Measurements from ENCODE around the gene ADPRHL1.

Gene ADPRHL1

GRCh38 chr13:113485545-113485944 is 32.3 kb upstream of the ADPRHL1 start:
- peaks cover 40% of the 10 kb centered on the region for H3K4me1 Mint-ChIP-seq
- no peaks in the 10 kb centered on the region for H3K27me3 Mint-ChIP-seq (ENCODE audit: low read depth)
- TF ChIP-seq CTCF (IDR thresholded peaks at IDR 0.05; ENCODE audit: unreplicated experiment in 3 of 3): no peak
- no peaks in the 10 kb centered on the region for H3K9me3 Mint-ChIP-seq
- no peak overlapping the region for H3K4me3 Mint-ChIP-seq
- H3K36me3 Mint-ChIP-seq (ENCODE audit: low read depth): peaks cover 1% of the 10 kb centered on the region
- no peak overlapping the region for H3K27ac Mint-ChIP-seq

DNA sequence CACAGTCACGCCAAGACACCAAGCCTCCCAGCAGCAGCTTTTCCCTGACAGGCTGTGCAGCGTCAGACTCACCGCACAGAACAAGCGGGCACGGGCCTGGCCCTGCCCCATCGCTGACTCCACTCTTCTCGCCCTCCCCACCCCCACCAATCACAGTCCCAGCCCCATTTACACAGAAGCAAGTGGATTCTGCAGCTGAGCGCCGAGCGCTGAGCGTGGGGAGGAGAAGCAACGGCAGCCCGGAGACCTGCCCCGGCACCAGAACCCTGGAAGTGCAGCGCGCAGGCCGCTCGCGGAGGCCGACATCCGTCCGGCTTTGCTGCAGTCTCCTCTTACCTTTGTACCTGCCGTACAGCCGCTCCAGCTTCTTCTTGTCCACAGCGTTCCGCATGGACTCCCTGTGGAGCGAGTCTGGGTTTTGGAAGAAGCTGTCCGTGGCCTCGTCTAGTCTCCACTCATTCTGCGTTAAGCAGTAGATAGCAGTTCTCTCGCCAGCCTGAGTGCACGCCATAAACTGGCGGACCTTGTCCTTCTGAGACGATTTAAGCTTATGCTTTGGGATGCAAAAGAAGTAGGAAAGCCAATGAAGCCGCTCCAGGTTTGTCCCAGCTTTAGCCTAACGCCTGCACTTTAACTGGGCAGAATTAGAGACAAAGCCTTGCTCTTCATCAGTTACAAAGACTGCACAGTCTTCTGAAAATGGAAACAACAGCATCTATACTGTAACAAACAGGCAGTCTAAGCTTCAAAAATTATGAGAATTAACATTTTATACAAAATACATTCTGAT is 30.4 kb upstream of the ADPRHL1 start:
- Mint-ChIP-seq H3K4me1 (peaks cover 26% of the 10 kb centered on the region), H3K9me3 (no peaks in the 10 kb centered on the region), H3K27ac (peak overlapping the region in 1 of 3 experiments; percentile 63), H3K4me3 (no peak overlapping the region), H3K36me3 (ENCODE audit: low read depth) (peaks cover 16% of the 10 kb centered on the region), H3K27me3 (ENCODE audit: low read depth) (no peaks in the 10 kb centered on the region)
- TF ChIP-seq CTCF (IDR thresholded peaks at IDR 0.05; ENCODE audit: unreplicated experiment in 3 of 3): no peak

GRCh38 chr13:113483081-113483480 is 29.8 kb upstream of the ADPRHL1 start:
- Mint-ChIP-seq H3K36me3 (ENCODE audit: low read depth) (peaks cover 22% of the 10 kb centered on the region), H3K9me3 (no peaks in the 10 kb centered on the region), H3K4me3 (no peak overlapping the region), H3K27ac (peak overlapping the region in 1 of 3 experiments; percentile 63), H3K4me1 (peaks cover 20% of the 10 kb centered on the region), H3K27me3 (ENCODE audit: low read depth) (no peaks in the 10 kb centered on the region)
- no peak for TF ChIP-seq CTCF (IDR thresholded peaks at IDR 0.05; ENCODE audit: unreplicated experiment in 3 of 3)

GRCh38 chr13:113479179-113479578 is 25.9 kb upstream of the ADPRHL1 start:
- peaks cover 59% of the 10 kb centered on the region for H3K36me3 Mint-ChIP-seq (ENCODE audit: low read depth)
- H3K4me1 Mint-ChIP-seq: peaks cover 3% of the 10 kb centered on the region
- H3K27me3 Mint-ChIP-seq (ENCODE audit: low read depth): no peaks in the 10 kb centered on the region
- no peak for TF ChIP-seq CTCF (IDR thresholded peaks at IDR 0.05; ENCODE audit: unreplicated experiment in 3 of 3)
- no peaks in the 10 kb centered on the region for H3K9me3 Mint-ChIP-seq
- no peak overlapping the region for H3K27ac Mint-ChIP-seq
- H3K4me3 Mint-ChIP-seq: no peak overlapping the region

DNA sequence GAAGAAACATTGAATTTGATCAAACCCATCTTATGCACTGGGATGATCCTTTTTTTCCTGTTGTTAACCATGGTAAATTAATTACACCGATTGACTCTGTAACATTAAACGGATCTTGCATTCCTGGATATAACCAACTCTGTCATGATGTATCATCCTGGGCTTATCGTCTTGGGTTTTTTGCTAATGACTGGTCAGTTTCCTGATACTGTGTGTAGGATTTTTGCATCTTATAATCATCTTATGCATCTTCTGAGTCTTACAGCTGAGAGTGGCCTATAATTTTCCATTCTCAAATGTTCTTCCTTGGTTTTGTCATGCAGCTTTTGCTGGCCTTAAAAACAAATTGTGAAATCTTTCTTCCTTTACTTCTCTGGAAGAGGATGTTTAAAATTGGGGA is 24.4 kb upstream of the ADPRHL1 start:
- peaks cover 73% of the 10 kb centered on the region for H3K36me3 Mint-ChIP-seq (ENCODE audit: low read depth)
- H3K4me1 Mint-ChIP-seq: no peaks in the 10 kb centered on the region
- no peaks in the 10 kb centered on the region for H3K9me3 Mint-ChIP-seq
- H3K4me3 Mint-ChIP-seq: no peak overlapping the region
- H3K27me3 Mint-ChIP-seq (ENCODE audit: low read depth): no peaks in the 10 kb centered on the region
- H3K27ac Mint-ChIP-seq: no peak overlapping the region
- no peak for TF ChIP-seq CTCF (IDR thresholded peaks at IDR 0.05; ENCODE audit: unreplicated experiment in 3 of 3)

GRCh38 chr13:113476811-113477210 is 23.5 kb upstream of the ADPRHL1 start:
- no peak overlapping the region for H3K4me3 Mint-ChIP-seq
- H3K27ac Mint-ChIP-seq: no peak overlapping the region
- peaks cover 81% of the 10 kb centered on the region for H3K36me3 Mint-ChIP-seq (ENCODE audit: low read depth)
- no peak for TF ChIP-seq CTCF (IDR thresholded peaks at IDR 0.05; ENCODE audit: unreplicated experiment in 3 of 3)
- H3K27me3 Mint-ChIP-seq (ENCODE audit: low read depth): no peaks in the 10 kb centered on the region
- no peaks in the 10 kb centered on the region for H3K4me1 Mint-ChIP-seq
- no peaks in the 10 kb centered on the region for H3K9me3 Mint-ChIP-seq
